MM.1S (cell line): ENCODE data around the gene SYN1.

Experiments
- CTCF ChIP-seq: fragments of 300-600 bp; sonication (generic); IDR thresholded peaks from 2 replicates; pipeline ENCODE4 v1.5.1; 2016; ENCODE audit warnings: antibody characterized with exemption, low read length, mixed read lengths
- EZH2phosphoT487 ChIP-seq: fragments of 300-600 bp; sonication (generic); IDR thresholded peaks from 2 replicates; pipeline ENCODE4 v1.6.1; 2018; ENCODE audit warnings: antibody characterized with exemption, low read length

- TF ChIP-seq EZH2phosphoT487 (no peak), CTCF (no peak)
These were observed 47.8 kb downstream of the SYN1 start for GRCh38 chrX:47571896-47572295.
